GM23338 (cell line): ENCODE results near the gene LLPH. TPM values are rescaled to one million over a fixed set of nuclear protein-coding genes. Genes with fewer than 3 reads are reported as not detected.

Experiments used
- ATAC-seq: fragments of 200-7000 bp; cut with Tn5 transposase; 3 replicates; pipeline ENCODE4 v1.9.1; 2020
- DNase-seq: peaks from one replicate; pipeline ENCODE4 v3.0.0-alpha.2; 2015; ENCODE audit warnings: low spot score
- H2AFZ ChIP-seq: fragments of 200-600 bp; sonication (generic); 2 replicates; pipeline ENCODE4 v1.8.0; 2016; ENCODE audit warnings: antibody characterized with exemption, mild to moderate bottlenecking, moderate library complexity
- H3F3A ChIP-seq: fragments of 200-600 bp; sonication (generic); replicated peaks from 2 replicates; pipeline ENCODE4 v1.8.0; 2017; ENCODE audit warnings: antibody characterized with exemption, mixed run types, low read depth
- H3K27ac ChIP-seq: fragments of 200-600 bp; sonication (generic); 2 replicates; pipeline ENCODE4 v1.6.1; 2016; ENCODE audit warnings: low read depth
- H3K27me3 ChIP-seq: fragments of 200-600 bp; sonication (generic); 2 replicates; pipeline ENCODE4 v1.8.0; 2016; ENCODE audit warnings: mild to moderate bottlenecking, mixed run types, moderate library complexity; ENCODE audit not compliant: insufficient read depth
- H3K36me3 ChIP-seq: fragments of 200-600 bp; sonication (generic); 2 replicates; pipeline ENCODE4 v1.8.0; 2016; ENCODE audit warnings: mild to moderate bottlenecking; ENCODE audit not compliant: insufficient read depth
- H3K4me1 ChIP-seq: fragments of 200-600 bp; sonication (generic); 2 replicates; pipeline ENCODE4 v1.8.0; 2016; ENCODE audit warnings: mild to moderate bottlenecking, moderate library complexity; ENCODE audit not compliant: insufficient read depth
- H3K4me2 ChIP-seq: fragments of 200-600 bp; sonication (generic); 2 replicates; pipeline ENCODE4 v1.7.1; 2017; ENCODE audit warnings: mixed run types
- H3K4me3 ChIP-seq: fragments of 200-600 bp; sonication (generic); 2 replicates; pipeline ENCODE4 v1.6.1; 2016; ENCODE audit warnings: mixed run types
- H3K79me2 ChIP-seq: fragments of 200-600 bp; sonication (generic); replicated peaks from 2 replicates; pipeline ENCODE4 v1.8.0; 2017; ENCODE audit warnings: mild to moderate bottlenecking; ENCODE audit not compliant: insufficient read depth
- H3K9me2 ChIP-seq: fragments of 200-600 bp; sonication (generic); 2 replicates; pipeline ENCODE4 v1.8.0; 2017; ENCODE audit not compliant: insufficient read depth
- H4K20me1 ChIP-seq: fragments of 200-600 bp; sonication (generic); replicated peaks from 2 replicates; pipeline ENCODE4 v1.8.0; 2017; ENCODE audit warnings: mild to moderate bottlenecking; ENCODE audit not compliant: insufficient read depth
- H3K27ac Mint-ChIP-seq: 2 replicates; pipeline ENCODE4 v1.8.0; 2020; ENCODE audit warnings: inconsistent platforms, mild to moderate bottlenecking, moderate library complexity, mixed read lengths
- H3K27me3 Mint-ChIP-seq: 3 replicates; pipeline ENCODE4 v1.8.0; 2022; ENCODE audit warnings: low read depth, mild to moderate bottlenecking, moderate library complexity, mixed read lengths, inconsistent platforms; ENCODE audit not compliant: insufficient read depth, poor library complexity
- H3K36me3 Mint-ChIP-seq: 3 replicates; pipeline ENCODE4 v1.8.0; 2021; ENCODE audit warnings: low read depth, mild to moderate bottlenecking, inconsistent platforms, moderate library complexity, mixed read lengths
- H3K4me1 Mint-ChIP-seq: 3 replicates; pipeline ENCODE4 v1.8.0; 2020; ENCODE audit warnings: mild to moderate bottlenecking, inconsistent platforms, mixed read lengths
- H3K4me3 Mint-ChIP-seq: 3 replicates; pipeline ENCODE4 v1.8.0; 2021; ENCODE audit warnings: moderate library complexity, mild to moderate bottlenecking, inconsistent platforms, mixed read lengths
- H3K9me3 Mint-ChIP-seq: 3 replicates; pipeline ENCODE4 v1.8.0; 2020; ENCODE audit warnings: moderate library complexity, mild to moderate bottlenecking, inconsistent platforms, mixed read lengths
- CREB1 ChIP-seq: fragments of 250-450 bp; sonication (Bioruptor Pico); IDR thresholded peaks from 2 replicates; pipeline ENCODE4 v1.5.0; 2020; ENCODE audit warnings: low read depth, mild to moderate bottlenecking, moderate library complexity
- EZH2 ChIP-seq: fragments of 200-600 bp; sonication (generic); IDR thresholded peaks from one replicate; pipeline ENCODE4 v1.8.0; 2017; ENCODE audit warnings: antibody characterized with exemption, mild to moderate bottlenecking, low read depth; ENCODE audit not compliant: unreplicated experiment
- EZH2phosphoT487 ChIP-seq: fragments of 200-600 bp; sonication (generic); IDR thresholded peaks from one replicate; pipeline ENCODE4 v1.8.1; 2018; ENCODE audit warnings: antibody characterized with exemption; ENCODE audit not compliant: unreplicated experiment
- JUNB ChIP-seq: IDR thresholded peaks from one replicate; pipeline ENCODE4 v1.6.1; 2016; ENCODE audit warnings: antibody characterized with exemption; ENCODE audit not compliant: unreplicated experiment
- NANOG ChIP-seq: IDR thresholded peaks from 2 replicates; pipeline ENCODE4 v1.6.1; 2016; ENCODE audit warnings: antibody characterized with exemption, borderline replicate concordance
- STAT1 ChIP-seq: IDR thresholded peaks from one replicate; pipeline ENCODE4 v1.6.1; 2016; ENCODE audit warnings: antibody characterized with exemption; ENCODE audit not compliant: unreplicated experiment
- ZNF114 ChIP-seq: fragments of 250-450 bp; sonication (Bioruptor Pico); IDR thresholded peaks from 2 replicates; pipeline ENCODE4 v1.5.0; 2020; ENCODE audit warnings: mild to moderate bottlenecking, moderate library complexity
- ZNF331 ChIP-seq: fragments of 250-450 bp; sonication (Bioruptor Pico); IDR thresholded peaks from 2 replicates; pipeline ENCODE4 v1.5.0; 2020; ENCODE audit warnings: low read depth, mild to moderate bottlenecking, moderate library complexity
- polyA plus RNA-seq: library from polyadenylated mRNA; unstranded; fragments of >200 nt; fragmentation: Nextera tagmentation; extraction: Ambion mirVana; gene quantifications from 2 replicates; pipeline ENCODE4 v1.2.1, GENCODE V29; 2016
- total RNA-seq: library from RNA; depleted of rRNA; stranded (reverse); fragments of >200 nt; shearing (Covaris generic); gene quantifications from 2 replicates; pipeline ENCODE4 v1.2.3, GENCODE V29; 2014
- TF ChIP-seq, protein P1 (sequence below): IDR thresholded peaks from one replicate; pipeline ENCODE4 v1.6.1; 2018; ENCODE audit warnings: antibody characterized with exemption; ENCODE audit not compliant: unreplicated experiment
- TF ChIP-seq, protein P2 (sequence below): fragments of 250-450 bp; sonication (Bioruptor Pico); IDR thresholded peaks from 2 replicates; pipeline ENCODE4 v1.5.0; 2020; ENCODE audit warnings: mild to moderate bottlenecking, moderate library complexity
- TF ChIP-seq, protein P3 (sequence below), 2 experiments: fragments of 200-600 bp in 1 of 2; sonication (generic) in 1 of 2; conservative IDR thresholded peaks; 2 replicates each; pipeline versions ENCODE4 v1.5.1 to v1.6.1; 2016 to 2017; ENCODE audit warnings: antibody characterized with exemption in 2 of 2, low read depth in 2 of 2, mild to moderate bottlenecking in 2 of 2, moderate library complexity in 1 of 2

The LLPH gene
- total and polyA plus RNA-seq, 2 experiments from 2014 or later = 10.7 to 56.6 TPM

DNA sequence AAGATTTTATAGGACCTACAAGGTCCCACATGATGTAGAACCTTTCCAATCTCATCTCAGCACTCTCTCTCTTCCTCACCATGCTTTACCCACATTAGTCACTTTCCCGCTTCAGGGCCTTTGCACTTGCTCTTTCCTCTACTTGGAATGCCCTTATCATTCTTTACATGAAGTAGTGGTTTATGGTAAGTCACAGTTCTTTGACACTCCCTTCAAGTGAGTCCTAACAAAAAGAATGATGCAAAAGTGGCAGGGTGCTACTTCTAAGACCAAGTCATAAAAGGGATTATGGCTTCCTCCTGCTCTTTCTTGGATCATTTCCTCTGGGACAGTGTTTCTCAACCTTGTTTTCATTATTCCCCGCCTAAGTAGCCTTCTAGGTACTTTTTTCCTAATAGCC lies 26.1 kb upstream of the LLPH start:
- Mint-ChIP-seq H3K4me1 (no peaks in the 10 kb centered on the region), H3K27ac (no peak overlapping the region), H3K27me3 (no peaks in the 10 kb centered on the region), H3K36me3 (peaks cover 14% of the 10 kb centered on the region; the same call in 2 of the 3 replicates), H3K4me3 (no peak overlapping the region), H3K9me3 (no peaks in the 10 kb centered on the region)
- H3K4me1 ChIP-seq = no peaks in the 10 kb centered on the region
- H3K4me2 ChIP-seq = no peak overlapping the region
- H3K36me3 ChIP-seq = no peaks in the 10 kb centered on the region
- H2AFZ ChIP-seq = no peak overlapping the region
- TF ChIP-seq STAT1 = no peak
- no peak for TF ChIP-seq ZNF331 (CRISPR knock-in tag)
- TF ChIP-seq, protein P1, sequence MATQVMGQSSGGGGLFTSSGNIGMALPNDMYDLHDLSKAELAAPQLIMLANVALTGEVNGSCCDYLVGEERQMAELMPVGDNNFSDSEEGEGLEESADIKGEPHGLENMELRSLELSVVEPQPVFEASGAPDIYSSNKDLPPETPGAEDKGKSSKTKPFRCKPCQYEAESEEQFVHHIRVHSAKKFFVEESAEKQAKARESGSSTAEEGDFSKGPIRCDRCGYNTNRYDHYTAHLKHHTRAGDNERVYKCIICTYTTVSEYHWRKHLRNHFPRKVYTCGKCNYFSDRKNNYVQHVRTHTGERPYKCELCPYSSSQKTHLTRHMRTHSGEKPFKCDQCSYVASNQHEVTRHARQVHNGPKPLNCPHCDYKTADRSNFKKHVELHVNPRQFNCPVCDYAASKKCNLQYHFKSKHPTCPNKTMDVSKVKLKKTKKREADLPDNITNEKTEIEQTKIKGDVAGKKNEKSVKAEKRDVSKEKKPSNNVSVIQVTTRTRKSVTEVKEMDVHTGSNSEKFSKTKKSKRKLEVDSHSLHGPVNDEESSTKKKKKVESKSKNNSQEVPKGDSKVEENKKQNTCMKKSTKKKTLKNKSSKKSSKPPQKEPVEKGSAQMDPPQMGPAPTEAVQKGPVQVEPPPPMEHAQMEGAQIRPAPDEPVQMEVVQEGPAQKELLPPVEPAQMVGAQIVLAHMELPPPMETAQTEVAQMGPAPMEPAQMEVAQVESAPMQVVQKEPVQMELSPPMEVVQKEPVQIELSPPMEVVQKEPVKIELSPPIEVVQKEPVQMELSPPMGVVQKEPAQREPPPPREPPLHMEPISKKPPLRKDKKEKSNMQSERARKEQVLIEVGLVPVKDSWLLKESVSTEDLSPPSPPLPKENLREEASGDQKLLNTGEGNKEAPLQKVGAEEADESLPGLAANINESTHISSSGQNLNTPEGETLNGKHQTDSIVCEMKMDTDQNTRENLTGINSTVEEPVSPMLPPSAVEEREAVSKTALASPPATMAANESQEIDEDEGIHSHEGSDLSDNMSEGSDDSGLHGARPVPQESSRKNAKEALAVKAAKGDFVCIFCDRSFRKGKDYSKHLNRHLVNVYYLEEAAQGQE = no peak
- no peak for TF ChIP-seq CREB1
- TF ChIP-seq JUNB = no peak
- TF ChIP-seq EZH2phosphoT487 = no peak
- TF ChIP-seq, protein P2, sequence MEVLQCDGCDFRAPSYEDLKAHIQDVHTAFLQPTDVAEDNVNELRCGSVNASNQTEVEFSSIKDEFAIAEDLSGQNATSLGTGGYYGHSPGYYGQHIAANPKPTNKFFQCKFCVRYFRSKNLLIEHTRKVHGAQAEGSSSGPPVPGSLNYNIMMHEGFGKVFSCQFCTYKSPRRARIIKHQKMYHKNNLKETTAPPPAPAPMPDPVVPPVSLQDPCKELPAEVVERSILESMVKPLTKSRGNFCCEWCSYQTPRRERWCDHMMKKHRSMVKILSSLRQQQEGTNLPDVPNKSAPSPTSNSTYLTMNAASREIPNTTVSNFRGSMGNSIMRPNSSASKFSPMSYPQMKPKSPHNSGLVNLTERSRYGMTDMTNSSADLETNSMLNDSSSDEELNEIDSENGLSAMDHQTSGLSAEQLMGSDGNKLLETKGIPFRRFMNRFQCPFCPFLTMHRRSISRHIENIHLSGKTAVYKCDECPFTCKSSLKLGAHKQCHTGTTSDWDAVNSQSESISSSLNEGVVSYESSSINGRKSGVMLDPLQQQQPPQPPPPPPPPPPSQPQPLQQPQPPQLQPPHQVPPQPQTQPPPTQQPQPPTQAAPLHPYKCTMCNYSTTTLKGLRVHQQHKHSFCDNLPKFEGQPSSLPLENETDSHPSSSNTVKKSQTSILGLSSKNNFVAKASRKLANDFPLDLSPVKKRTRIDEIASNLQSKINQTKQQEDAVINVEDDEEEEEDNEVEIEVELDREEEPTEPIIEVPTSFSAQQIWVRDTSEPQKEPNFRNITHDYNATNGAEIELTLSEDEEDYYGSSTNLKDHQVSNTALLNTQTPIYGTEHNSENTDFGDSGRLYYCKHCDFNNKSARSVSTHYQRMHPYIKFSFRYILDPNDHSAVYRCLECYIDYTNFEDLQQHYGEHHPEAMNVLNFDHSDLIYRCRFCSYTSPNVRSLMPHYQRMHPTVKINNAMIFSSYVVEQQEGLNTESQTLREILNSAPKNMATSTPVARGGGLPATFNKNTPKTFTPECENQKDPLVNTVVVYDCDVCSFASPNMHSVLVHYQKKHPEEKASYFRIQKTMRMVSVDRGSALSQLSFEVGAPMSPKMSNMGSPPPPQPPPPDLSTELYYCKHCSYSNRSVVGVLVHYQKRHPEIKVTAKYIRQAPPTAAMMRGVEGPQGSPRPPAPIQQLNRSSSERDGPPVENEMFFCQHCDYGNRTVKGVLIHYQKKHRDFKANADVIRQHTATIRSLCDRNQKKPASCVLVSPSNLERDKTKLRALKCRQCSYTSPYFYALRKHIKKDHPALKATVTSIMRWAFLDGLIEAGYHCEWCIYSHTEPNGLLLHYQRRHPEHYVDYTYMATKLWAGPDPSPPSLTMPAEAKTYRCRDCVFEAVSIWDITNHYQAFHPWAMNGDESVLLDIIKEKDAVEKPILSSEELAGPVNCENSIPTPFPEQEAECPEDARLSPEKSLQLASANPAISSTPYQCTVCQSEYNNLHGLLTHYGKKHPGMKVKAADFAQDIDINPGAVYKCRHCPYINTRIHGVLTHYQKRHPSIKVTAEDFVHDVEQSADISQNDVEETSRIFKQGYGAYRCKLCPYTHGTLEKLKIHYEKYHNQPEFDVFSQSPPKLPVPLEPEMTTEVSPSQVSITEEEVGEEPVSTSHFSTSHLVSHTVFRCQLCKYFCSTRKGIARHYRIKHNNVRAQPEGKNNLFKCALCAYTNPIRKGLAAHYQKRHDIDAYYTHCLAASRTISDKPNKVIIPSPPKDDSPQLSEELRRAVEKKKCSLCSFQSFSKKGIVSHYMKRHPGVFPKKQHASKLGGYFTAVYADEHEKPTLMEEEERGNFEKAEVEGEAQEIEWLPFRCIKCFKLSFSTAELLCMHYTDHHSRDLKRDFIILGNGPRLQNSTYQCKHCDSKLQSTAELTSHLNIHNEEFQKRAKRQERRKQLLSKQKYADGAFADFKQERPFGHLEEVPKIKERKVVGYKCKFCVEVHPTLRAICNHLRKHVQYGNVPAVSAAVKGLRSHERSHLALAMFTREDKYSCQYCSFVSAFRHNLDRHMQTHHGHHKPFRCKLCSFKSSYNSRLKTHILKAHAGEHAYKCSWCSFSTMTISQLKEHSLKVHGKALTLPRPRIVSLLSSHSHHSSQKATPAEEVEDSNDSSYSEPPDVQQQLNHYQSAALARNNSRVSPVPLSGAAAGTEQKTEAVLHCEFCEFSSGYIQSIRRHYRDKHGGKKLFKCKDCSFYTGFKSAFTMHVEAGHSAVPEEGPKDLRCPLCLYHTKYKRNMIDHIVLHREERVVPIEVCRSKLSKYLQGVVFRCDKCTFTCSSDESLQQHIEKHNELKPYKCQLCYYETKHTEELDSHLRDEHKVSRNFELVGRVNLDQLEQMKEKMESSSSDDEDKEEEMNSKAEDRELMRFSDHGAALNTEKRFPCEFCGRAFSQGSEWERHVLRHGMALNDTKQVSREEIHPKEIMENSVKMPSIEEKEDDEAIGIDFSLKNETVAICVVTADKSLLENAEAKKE (CRISPR knock-in tag) = no peak
- no peak for TF ChIP-seq ZNF114
- no peak for TF ChIP-seq NANOG
- no peak for TF ChIP-seq EZH2
- TF ChIP-seq, protein P3, sequence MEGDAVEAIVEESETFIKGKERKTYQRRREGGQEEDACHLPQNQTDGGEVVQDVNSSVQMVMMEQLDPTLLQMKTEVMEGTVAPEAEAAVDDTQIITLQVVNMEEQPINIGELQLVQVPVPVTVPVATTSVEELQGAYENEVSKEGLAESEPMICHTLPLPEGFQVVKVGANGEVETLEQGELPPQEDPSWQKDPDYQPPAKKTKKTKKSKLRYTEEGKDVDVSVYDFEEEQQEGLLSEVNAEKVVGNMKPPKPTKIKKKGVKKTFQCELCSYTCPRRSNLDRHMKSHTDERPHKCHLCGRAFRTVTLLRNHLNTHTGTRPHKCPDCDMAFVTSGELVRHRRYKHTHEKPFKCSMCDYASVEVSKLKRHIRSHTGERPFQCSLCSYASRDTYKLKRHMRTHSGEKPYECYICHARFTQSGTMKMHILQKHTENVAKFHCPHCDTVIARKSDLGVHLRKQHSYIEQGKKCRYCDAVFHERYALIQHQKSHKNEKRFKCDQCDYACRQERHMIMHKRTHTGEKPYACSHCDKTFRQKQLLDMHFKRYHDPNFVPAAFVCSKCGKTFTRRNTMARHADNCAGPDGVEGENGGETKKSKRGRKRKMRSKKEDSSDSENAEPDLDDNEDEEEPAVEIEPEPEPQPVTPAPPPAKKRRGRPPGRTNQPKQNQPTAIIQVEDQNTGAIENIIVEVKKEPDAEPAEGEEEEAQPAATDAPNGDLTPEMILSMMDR (conservative IDR thresholded peaks at IDR 0.05; ENCODE audit: low read depth in 2 of 2) = no peak
- no peak for DNase-seq
- no peak overlapping the region for H3K27ac ChIP-seq
- H4K20me1 ChIP-seq = no peaks in the 10 kb centered on the region
- H3K79me2 ChIP-seq = peaks cover 7% of the 10 kb centered on the region
- no peak overlapping the region for H3K4me3 ChIP-seq
- H3K27me3 ChIP-seq = no peaks in the 10 kb centered on the region
- no peaks in the 10 kb centered on the region for H3K9me2 ChIP-seq
- no peaks in the 10 kb centered on the region for H3F3A ChIP-seq
- ATAC-seq = no peak
